Retinal pigment epithelial cell (primary cell): ENCODE measurements around the gene ELAVL2.

Source experiments
- DNase-seq: peaks from one replicate; pipeline ENCODE4 v3.0.0-alpha.2; 2010; ENCODE audit warnings: low read depth
- H3K4me3 ChIP-seq: 2 replicates; pipeline ENCODE4 v1.5.1; 2011; ENCODE audit warnings: mild to moderate bottlenecking, low read length, control low read depth, moderate library complexity
- CTCF ChIP-seq: conservative IDR thresholded peaks from 2 replicates; pipeline ENCODE4 v1.5.1; 2011; ENCODE audit warnings: low read depth, low read length, control low read depth, inconsistent platforms

Gene ELAVL2

GRCh38 chr9:23842565-23843129, 16.6 kb upstream of the ELAVL2 start:
- peak; percentile 32 for TF ChIP-seq CTCF
- no peak for DNase-seq

GRCh38 chr9:23841304-23841703, 15.3 kb upstream of the ELAVL2 start:
- TF ChIP-seq CTCF: no peak
- no peak for DNase-seq
- H3K4me3 ChIP-seq: no peak overlapping the region

More at GRCh38 chr9:23842565-23843129, 16.6 kb upstream of the ELAVL2 start:
- no peak overlapping the region for H3K4me3 ChIP-seq

- no peak for TF ChIP-seq CTCF
- DNase-seq: no peak
- H3K4me3 ChIP-seq: no peak overlapping the region
These were observed 11.0 kb upstream of the ELAVL2 start for GRCh38 chr9:23837038-23837437.

GRCh38 chr9:23830929-23831730, 5.1 kb upstream of the ELAVL2 start:
- no peak overlapping the region for H3K4me3 ChIP-seq
- no peak for DNase-seq
- no peak for TF ChIP-seq CTCF

- H3K4me3 ChIP-seq: no peak overlapping the region
- no peak for TF ChIP-seq CTCF
These were observed 4.4 kb upstream of the ELAVL2 start for GRCh38 chr9:23830476-23830805.

GRCh38 chr9:23829580-23830475, 3.8 kb upstream of the ELAVL2 start:
- TF ChIP-seq CTCF: no peak
- no peak overlapping the region for H3K4me3 ChIP-seq
- DNase-seq: no peak

More at GRCh38 chr9:23830476-23830805, 4.4 kb upstream of the ELAVL2 start:
- DNase-seq: no peak
